Measurements from ENCODE around the gene BPGM.

The BPGM gene

GRCh38 chr7:134627775-134628153 lies 18.9 kb upstream of the BPGM start:
- Mint-ChIP-seq H3K27ac (no peak overlapping the region), H3K27me3 (ENCODE audit: low read depth, poor library complexity) (peaks cover 53% of the 10 kb centered on the region), H3K4me3 (no peak overlapping the region), H3K4me1 (no peaks in the 10 kb centered on the region), H3K9me3 (no peaks in the 10 kb centered on the region), H3K36me3 (ENCODE audit: low read depth) (no peaks in the 10 kb centered on the region)
- no peak for DNase-seq
- TF ChIP-seq CTCF (IDR thresholded peaks at IDR 0.05): no peak

GRCh38 chr7:134629445-134629844 lies 17.2 kb upstream of the BPGM start:
- H3K27me3 Mint-ChIP-seq (ENCODE audit: low read depth, poor library complexity): peaks cover 54% of the 10 kb centered on the region

GRCh38 chr7:134630237-134630636 lies 16.4 kb upstream of the BPGM start:
- TF ChIP-seq CTCF (IDR thresholded peaks at IDR 0.05): no peak
- Mint-ChIP-seq H3K4me3 (no peak overlapping the region), H3K9me3 (no peaks in the 10 kb centered on the region), H3K4me1 (no peaks in the 10 kb centered on the region), H3K27ac (no peak overlapping the region), H3K27me3 (ENCODE audit: low read depth, poor library complexity) (peaks cover 48% of the 10 kb centered on the region), H3K36me3 (ENCODE audit: low read depth) (no peaks in the 10 kb centered on the region)
- no peak for DNase-seq

More at GRCh38 chr7:134629445-134629844, 17.2 kb upstream of the BPGM start:
- no peak overlapping the region for H3K27ac Mint-ChIP-seq
- no peak for TF ChIP-seq CTCF (IDR thresholded peaks at IDR 0.05)
- H3K4me1 Mint-ChIP-seq: no peaks in the 10 kb centered on the region
- DNase-seq: no peak
- H3K4me3 Mint-ChIP-seq: no peak overlapping the region
- H3K36me3 Mint-ChIP-seq (ENCODE audit: low read depth): no peaks in the 10 kb centered on the region
- no peaks in the 10 kb centered on the region for H3K9me3 Mint-ChIP-seq

GRCh38 chr7:134630893-134631292 lies 15.8 kb upstream of the BPGM start:
- peaks cover 50% of the 10 kb centered on the region for H3K27me3 Mint-ChIP-seq (ENCODE audit: low read depth, poor library complexity)
- no peak overlapping the region for H3K27ac Mint-ChIP-seq
- H3K9me3 Mint-ChIP-seq: no peaks in the 10 kb centered on the region
- TF ChIP-seq CTCF (IDR thresholded peaks at IDR 0.05): no peak
- no peak overlapping the region for H3K4me3 Mint-ChIP-seq
- DNase-seq: no peak
- H3K4me1 Mint-ChIP-seq: no peaks in the 10 kb centered on the region
- no peaks in the 10 kb centered on the region for H3K36me3 Mint-ChIP-seq (ENCODE audit: low read depth)

GRCh38 chr7:134632052-134632451 lies 14.6 kb upstream of the BPGM start:
- Mint-ChIP-seq H3K4me1 (no peaks in the 10 kb centered on the region), H3K27ac (no peak overlapping the region), H3K36me3 (ENCODE audit: low read depth) (no peaks in the 10 kb centered on the region), H3K4me3 (no peak overlapping the region), H3K27me3 (ENCODE audit: low read depth, poor library complexity) (peaks cover 41% of the 10 kb centered on the region), H3K9me3 (no peaks in the 10 kb centered on the region)
- TF ChIP-seq CTCF (IDR thresholded peaks at IDR 0.05): no peak
- DNase-seq: no peak

- DNase-seq: peak; percentile 12
- peak; percentile 54 for TF ChIP-seq CTCF (IDR thresholded peaks at IDR 0.05)
- no peaks in the 10 kb centered on the region for H3K4me1 Mint-ChIP-seq
- no peaks in the 10 kb centered on the region for H3K36me3 Mint-ChIP-seq (ENCODE audit: low read depth)
- no peak overlapping the region for H3K27ac Mint-ChIP-seq
- no peaks in the 10 kb centered on the region for H3K9me3 Mint-ChIP-seq
- H3K4me3 Mint-ChIP-seq: no peak overlapping the region
- H3K27me3 Mint-ChIP-seq (ENCODE audit: low read depth, poor library complexity): peaks cover 34% of the 10 kb centered on the region
Measured at GRCh38 chr7:134632937-134633540, 13.6 kb upstream of the BPGM start.
